HG03558 (cell line): ENCODE data around the gene CHST6.
"Not testable (repeated sequence)": the region's sequence is repeated elsewhere in the genome, so short reads cannot be mapped to it uniquely, and the experiment has no call there.

Experiments
- ATAC-seq: cut with Tn5 transposase; IDR thresholded peaks from one replicate; pipeline ENCODE4 v1.9.1; 2021; ENCODE audit warnings: moderate number of reproducible peaks; ENCODE audit not compliant: unreplicated experiment; ENCODE audit errors: extremely low read depth

The CHST6 gene

DNA sequence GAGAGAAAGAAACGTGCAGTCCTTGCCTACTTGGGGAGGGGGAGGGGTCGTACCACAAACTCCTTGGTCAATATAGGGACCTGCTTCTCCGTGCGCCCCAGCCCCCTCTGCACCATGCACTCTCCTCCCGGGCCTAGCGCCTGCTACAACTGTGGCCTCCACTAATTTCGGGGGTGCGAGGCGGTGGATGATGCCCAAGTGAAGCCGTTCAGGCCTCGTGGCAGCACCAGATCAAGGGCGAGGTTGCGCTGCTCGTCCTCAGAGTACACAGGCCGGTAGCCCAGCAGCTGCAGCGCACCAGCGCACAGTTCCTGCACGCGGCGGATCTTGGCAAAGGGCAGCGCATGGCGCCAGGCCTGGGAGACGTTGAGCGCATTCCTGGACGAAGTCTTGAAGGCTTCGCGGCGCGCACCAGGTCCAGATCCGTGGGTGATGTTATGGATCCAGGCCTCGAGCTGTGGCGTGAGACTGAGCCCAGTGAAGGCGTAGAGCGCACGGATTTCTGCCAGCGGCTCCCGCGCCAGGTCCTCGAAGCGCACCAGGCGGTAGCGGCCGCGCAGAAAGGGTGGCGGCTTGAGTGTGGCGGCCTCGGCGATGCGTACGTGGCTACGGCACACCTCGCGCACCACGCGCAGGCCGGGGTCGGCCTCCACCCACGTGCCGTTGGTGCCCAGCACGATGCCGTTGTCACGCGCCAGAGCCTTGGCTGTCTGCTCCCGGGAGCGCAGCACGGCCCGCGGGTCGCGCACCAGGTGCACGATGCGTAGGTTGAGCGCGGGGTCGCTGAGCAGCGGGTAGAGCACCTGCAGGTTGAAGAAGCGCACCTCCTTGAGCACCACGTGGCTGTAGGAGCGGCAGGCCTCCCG lies 16.5 kb downstream of the CHST6 start:
- ATAC-seq: no peak

DNA sequence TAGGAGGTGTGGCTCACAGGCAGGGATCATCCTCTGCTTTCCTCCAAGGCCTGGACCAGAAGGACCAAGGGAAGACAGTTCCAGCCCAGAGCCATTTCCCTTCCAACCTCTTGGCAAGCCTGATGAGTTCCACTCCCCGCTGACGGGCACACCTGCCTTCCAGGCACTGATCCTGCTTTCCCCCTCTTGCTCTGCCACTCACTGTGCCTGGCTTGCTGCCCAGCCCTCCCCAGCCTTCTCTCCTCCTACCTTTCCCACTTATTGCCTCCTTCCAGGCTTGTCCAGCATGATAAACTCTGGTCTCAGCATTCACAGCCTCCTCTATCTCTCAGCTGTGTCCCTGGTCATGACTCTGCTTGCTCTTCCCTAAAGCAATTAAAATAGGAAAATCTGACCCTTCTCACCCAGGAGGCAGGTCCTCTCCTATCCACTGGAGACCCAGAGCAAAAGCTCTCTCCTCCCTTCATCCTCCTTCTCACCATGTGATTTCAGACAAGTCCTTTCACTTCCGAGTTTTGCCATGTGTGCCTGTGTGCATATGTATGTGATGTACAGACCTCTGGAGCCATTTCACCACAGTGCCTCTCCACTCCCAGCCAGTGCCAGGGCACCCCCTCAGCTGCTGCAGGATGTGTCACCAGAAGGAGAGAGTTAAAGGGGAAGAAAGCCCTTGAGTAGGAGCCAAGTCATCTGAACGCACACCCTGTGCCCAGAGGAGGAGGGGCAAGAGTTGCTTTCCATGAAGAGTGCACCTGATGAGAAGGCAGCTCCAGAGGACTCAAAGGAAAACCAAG lies 17.4 kb downstream of the CHST6 start:
- no peak for ATAC-seq

DNA sequence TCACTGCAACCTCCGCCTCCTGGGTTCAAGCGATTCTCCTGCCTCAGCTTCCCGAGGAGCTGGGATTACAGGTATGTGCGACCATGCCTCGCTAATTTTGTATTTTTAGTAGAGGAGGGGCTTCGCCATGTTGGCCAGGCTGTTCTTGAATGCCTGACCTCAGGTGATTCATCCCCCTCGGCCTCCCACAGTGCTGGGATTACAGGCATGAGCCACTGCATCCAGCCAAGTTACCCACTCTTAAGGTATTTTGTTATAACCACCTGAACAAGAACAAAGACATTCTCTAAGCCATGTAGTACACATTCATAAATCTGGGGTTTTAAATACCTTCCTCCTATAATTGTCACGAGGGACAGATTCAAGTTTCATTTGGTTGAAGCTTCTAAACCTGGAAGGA lies 18.4 kb downstream of the CHST6 start:
- no peak for ATAC-seq

DNA sequence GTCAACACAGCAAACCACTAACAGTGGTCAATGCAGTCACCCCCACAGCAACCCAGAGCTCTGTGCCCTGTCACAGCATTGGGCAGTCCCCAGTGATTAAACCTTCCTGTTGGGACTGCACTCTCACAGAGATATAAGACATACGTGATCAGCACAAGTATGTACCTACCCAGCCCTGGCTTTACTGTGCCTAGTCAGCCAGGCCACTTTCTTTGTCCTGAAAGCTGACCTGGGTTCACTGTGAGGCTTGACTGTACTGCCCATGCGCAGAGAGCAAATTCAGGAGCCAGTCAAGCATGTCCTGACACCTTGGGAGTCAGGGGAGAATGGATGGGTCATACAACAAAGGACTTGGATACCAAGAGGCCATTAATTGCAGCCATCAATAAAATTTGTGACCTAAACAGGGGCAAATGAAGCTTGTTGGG lies 19.8 kb downstream of the CHST6 start:
- no peak for ATAC-seq

DNA sequence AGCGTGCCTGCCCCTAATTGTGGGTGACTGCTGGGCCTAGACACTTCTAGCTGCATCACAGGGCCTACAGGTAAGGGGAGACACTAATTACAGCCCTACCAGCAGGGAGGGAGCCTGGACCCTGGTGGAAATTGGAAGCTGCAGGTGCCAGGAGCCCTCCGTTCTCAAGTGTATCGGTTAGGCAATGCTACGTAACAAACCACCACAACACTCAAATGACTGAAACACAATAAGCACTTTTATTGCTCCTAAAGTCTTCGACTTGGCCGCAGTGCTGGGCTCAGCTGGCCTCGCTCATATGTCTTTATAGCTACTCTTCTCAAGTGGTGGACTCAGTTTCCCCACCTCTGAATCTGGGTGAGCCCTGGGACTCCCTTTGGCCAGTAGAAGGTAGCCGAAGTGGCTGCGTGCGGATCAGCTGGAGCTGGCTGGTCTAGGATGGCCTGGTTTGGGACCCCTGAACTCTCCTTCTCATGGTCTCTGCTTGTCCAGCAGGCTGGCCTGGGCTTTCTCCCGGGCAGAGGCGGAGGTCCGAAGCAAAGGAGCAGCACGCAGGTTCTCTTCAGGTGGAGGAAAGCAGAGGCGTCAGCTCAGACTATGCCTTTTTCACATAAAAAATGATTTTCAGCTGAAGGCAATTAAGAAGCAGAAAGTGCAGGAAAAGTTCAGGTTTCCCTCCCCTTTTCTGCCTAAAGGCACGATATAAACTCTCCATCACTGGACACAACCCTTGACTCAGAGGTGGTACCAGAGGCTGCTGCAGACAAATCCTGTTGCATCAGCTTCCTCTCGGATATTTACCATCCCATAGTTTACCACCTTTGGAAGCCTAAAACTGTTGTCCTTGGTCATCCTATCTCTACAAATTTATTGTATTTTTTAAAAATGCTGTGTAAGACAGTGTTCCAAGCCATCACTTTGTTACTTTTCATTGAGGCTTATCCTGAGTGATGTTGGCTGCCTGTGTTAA lies 22.0 kb downstream of the CHST6 start:
- ATAC-seq: no peak

DNA sequence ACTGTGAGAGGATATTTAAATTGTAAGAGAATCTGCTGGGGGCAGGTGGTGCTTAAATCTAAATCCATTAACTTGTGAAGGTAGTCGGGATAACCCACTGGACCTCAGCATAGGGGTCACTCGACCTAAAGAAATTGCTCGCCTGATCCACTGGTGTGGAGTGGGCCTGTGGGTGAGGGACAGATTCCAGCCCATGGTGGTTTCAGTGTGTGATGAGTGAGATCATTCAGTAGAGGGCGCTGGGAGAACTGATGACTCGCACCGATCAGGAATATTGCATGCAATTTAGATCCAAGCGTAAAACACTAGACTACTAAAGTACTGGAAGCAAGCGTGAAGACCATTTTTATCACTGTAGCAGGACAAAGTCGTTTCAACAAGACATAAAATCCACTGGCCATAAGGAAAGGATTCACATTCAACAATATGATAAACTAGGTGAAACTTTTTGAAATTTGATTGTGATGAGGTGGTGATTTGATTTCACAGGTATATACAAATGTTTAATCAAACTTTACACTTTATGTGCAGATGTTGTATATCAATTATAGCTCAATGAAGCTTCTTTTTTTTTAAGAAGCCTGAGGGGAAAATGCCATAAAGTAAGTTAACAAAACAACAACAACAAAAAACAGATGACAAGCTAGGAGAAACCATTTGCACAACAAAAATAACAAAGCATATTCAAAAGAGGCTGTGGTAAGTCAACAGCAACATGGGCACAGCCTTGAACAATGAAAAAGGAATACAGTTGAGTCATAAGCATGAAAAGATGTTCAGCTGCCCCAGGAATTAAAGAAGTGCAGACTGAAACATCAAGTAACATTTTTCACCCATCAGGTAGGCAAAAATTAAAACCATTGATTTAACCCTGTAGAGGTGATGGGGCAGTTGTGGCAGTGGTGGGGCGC lies 23.3 kb downstream of the CHST6 start:
- ATAC-seq: no peak

DNA sequence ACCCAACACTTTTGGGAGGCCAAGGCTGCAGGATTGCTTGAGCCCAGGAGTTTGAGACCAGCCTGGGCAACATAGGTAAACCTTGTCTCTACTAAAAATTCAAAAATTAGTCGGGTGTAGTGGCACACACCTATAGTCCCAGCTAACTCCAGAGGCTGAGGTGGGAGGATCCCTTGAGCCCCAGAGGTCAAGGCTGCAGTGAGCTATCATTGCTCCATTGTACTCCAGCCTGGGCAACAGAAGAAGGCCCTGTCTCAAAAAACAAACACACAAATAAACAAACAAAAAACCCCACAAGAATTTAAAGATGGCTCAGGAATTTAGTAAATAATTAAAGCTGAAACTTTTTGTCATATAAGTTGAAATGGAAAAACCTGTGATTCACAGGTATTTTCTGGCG lies 28.5 kb downstream of the CHST6 start:
- ATAC-seq: no peak

DNA sequence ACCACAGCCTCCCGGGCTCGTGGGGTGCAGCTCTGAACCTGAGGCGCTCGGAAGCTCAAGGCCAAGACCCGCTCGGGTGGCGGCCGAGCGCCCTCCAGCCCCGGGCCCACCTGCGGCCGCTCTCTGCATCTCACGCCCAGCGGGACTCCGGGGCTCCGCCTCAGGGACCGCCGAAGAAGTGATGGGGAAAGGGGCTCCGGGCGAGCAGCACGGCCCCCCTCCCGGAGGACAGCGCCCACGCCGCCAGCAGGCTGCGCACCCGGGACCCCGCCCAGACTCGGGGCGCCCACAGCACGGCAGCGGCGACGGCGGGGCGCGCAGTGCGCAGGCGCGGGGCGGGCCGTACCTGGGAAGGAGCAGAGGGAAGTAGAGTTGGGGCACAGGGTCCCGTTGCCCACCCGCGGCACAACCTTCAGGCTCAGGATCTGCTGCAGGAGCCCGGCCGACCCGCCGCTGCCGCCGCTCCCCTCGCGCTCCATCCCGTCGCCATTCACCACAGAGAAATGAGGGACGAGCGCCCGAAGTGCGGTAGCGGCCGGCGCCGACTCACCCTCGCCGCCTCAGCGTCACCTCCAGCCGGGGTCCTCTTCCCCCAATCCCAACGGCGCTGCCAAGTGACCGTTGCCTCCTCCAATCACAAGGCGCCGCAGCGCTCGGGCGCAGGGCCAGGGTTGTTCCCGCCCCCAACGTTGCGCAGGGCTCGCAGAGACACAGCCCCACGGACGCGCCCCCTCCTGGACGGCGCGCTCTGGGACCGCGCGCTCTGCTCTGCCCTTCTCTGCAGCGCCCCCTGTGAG lies 30.9 kb downstream of the CHST6 start, which contains the start of gene TMEM170A:
Gene TMEM170A, minus strand, starts transcription at position 568 of the 797 bp plus-strand sequence. Its CDS starts 89 bp downstream, at position 479.
- peak; percentile 90 for ATAC-seq

DNA sequence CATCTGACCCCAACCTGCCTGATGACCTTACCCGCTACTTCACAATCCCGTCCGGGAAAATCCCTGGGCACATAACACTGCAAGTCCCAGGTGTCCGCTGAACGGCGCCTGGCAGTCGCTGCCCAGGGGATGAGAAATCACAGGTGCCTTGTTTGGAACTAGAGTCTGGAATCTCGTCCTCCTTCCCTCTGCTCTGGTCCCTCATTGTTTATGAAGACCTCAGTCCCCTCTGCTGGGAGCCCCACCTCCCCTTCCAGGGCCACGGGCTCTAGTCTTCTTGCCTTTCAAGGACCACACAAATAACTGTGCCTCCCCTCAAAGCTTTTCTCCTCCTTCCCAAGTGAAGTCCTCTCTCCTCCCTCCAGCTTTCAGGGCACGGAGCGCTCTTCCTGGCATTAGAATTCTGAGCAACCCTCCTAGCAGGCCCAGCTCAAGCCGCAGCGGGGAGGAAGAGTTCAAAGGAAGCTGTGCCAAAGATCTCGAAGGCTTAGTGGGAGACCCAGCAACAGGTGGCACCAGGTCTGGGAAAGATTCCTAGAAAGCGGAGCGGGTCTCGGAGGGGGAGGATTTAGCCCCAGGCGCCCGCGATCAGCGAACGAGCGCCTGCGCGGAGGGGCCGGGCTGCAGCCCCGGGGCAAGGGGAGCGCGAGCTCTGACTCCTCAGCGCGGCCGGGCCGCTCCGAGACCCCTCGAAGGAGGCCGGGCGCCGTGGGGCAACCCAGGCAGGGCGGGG lies 31.7 kb downstream of the CHST6 start:
- not testable (repeated sequence) for ATAC-seq

DNA sequence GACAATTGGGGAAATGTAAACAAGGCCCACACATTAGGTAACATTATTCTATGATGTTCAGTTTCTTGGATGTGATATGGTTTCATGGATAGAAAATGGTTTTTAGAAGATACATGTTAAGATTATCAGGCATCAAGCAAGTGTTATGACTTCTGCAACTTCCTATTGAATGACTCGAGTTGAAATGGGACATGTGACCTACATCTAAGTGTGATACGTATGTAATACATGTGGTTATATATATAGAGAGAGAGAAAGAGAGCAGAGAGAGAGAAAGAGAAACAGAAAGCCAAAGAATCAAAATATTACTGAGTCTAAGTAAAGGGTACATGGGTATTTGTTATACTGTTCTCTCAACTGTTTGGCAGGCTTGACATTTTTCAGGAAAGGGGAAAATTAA lies 32.4 kb downstream of the CHST6 start:
- peak; percentile 22 for ATAC-seq

DNA sequence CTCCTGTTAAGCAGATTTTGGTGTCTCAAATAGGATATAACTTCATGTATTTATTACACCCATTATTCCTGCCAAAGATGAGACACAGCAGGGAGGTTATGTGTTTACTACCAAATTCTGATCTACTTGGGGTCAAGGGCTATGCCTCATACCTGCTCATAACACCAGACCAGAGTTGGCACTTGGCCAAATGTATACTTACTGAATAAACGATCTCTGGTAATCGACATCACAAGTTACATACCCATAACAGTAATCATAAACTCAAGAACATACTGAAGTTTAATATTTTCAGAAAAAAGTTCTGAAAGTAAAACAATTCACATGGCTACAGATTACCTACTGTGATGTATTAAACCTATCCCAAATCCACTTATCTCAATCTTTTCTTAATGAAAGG lies 33.7 kb downstream of the CHST6 start:
- ATAC-seq: no peak

DNA sequence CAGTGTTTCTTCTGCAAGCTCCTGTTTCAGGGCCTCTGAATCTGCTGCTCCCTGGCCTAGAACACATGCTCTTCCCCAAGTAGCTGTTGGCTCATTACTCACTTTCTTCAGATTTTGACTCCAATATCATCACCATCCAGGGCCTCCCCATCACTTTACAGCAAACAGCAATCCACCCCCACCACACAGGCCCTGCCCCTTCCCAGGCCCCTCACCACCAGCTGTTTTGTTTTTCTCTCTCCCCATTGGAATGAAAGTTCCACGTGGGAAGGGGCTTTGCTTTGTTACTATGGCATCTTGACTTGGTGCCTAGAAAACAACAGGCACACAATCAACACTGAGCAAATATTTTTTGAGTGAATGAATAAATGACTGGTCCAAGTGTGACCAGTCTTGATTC lies 34.8 kb downstream of the CHST6 start:
- no peak for ATAC-seq

DNA sequence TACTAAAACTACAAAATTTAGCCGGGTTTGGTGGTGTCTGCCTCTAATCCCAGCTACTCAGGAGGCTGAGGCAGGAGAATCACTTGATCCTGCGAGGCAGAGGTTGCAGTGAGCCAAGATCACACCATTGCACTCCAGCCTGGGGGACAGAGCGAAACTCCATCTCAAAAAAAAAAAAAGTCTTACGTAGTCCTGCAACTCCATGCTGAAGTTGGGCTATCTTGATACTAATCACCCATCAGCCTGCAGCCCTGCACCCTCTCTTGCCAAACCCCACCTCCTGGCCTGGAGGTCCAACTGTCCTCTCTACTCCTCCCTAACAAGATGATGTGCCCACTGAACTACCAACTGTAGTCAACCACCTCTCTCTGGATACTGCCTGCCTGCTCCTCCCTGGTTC lies 35.5 kb downstream of the CHST6 start:
- ATAC-seq: no peak

DNA sequence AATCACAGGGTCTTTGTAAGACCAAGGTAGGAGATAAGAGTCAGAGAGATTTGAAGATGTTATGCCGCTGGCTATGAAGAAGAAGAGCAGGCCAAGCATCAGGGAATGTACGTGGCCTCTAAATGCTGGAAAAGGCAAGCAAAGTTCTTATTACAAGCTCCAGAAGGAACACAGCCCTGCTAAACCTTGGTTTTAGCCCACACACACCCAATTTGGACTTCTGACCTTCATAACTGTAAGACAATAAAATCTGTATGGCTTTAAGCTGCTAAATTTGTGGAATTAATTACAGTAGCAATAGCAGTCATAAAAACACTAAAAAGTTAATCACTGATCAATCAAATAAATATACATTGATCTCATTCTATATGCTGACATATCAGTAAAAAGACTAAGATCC lies 36.8 kb downstream of the CHST6 start:
- ATAC-seq: no peak

DNA sequence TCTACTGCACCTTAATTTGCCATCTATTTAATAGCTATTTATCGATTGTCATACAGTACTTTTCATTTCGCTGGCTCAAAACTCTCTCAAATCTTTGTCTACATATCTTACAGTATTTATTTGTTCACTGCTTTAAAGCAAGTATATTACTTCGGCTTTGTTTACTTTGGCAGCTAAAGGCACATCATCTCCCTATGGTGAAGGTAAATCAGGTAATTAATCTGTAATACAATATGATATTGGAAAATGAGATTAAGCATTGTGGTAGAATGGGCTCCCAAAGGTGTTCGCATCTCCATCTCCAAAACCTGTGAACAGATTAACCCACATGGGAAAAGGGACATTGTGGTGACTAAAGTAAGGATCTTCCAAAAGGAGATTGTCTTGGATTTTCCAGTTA lies 37.2 kb downstream of the CHST6 start:
- no peak for ATAC-seq

DNA sequence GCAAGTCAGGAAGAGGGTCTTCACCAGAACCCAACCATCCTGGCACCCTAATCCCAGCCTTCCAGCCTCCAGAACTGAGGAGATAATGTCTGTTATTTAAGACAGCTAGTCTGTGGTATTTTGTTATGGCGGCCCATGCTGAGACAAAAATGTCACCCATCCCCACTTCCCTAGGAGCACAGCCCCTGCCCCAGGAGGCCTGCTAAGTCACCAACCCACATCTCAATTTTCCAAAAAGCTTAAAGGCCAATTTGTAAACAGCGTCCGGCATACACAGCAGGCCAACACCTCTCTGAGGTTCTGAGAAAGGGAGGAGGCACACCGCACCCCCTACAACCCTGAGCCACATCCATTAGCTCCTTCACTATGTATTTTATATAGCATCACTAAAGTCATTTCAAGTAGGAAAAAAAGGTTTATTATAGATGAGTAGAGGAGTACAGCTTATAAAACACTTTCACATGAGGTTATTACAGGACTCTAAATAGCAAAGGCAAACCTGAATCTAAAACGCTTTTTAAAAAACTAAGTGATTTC lies 37.7 kb downstream of the CHST6 start:
- no peak for ATAC-seq

DNA sequence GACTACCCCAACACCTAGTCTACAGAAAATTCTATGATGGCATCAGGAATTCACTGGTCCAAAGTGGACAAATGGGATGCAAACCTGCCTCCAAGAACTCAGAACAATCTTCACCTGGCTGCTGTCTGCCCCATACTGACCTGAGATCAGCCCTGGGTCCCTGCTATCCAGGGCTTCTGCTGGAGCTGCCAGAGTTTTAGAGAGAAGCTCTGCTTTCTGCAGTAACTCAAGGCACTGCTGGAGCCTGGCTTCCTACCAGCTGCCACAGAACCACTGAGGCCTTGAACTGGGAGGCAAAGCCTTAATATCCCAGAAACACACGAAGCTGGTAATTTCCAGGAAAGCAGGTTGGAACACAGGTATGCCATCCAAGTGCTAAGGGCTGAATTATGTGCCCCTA lies 38.3 kb downstream of the CHST6 start:
- no peak for ATAC-seq

DNA sequence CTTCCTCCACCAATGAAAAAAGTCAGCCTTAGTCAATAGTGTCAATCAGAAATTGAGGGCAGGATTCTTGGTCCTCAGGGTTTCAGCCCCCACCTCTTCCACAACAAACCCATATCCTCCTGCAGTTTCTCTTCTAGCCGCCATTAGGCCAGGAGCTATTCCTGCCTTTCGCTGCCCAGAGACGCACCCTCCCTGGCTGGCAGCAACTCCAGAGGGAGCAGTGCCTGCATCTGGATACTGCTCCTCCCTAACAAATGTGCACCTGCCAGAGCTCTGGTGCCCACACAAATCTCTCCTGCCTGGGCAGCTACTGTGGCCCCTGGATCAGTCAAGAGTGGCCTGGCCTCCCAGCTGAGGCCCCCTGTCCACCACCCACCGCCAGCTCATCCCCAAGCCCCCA lies 38.8 kb downstream of the CHST6 start:
- not testable (repeated sequence) for ATAC-seq
